NCI-H1694 treated with DMSO at 0.1 percent for 48 hours (cell line): Measurements from ENCODE around the gene AMMECR1.
A peak's percentile ranks its signal among the peaks of the same experiment; 100 is the strongest.

Source experiments
- DNase-seq: peaks from one replicate; lab custom pipeline; 2025; lab: John Stamatoyannopoulos, UW

AMMECR1 gene

GRCh38 chrX:110210417-110211139 is 107.3 kb downstream of the AMMECR1 start:
- DNase-seq, result peak; percentile 28

- DNase-seq, result no peak
These were observed 109.8 kb downstream of the AMMECR1 start for GRCh38 chrX:110208092-110208491.

GRCh38 chrX:110204986-110205385 is 112.9 kb downstream of the AMMECR1 start:
- DNase-seq, result no peak

GRCh38 chrX:110201799-110202198 is 116.1 kb downstream of the AMMECR1 start:
- DNase-seq, result no peak

GRCh38 chrX:110194977-110195376 is 122.9 kb downstream of the AMMECR1 start:
- DNase-seq, result no peak

- DNase-seq, result no peak
These were observed 125.4 kb downstream of the AMMECR1 start for GRCh38 chrX:110192516-110192915.

- DNase-seq, result no peak
These were observed 129.0 kb downstream of the AMMECR1 start for GRCh38 chrX:110188701-110189558.

- DNase-seq, result no peak
These were observed 134.6 kb downstream of the AMMECR1 start for GRCh38 chrX:110183314-110183713.

- DNase-seq, result no peak
These were observed 135.0 kb downstream of the AMMECR1 start for GRCh38 chrX:110182865-110183264.

GRCh38 chrX:110182362-110182761 is 135.5 kb downstream of the AMMECR1 start:
- no peak for DNase-seq

- no peak for DNase-seq
These were observed 136.3 kb downstream of the AMMECR1 start for GRCh38 chrX:110181459-110182137.

- DNase-seq, result no peak
These were observed 137.0 kb downstream of the AMMECR1 start for GRCh38 chrX:110180928-110181310.

GRCh38 chrX:110180176-110180927 is 137.5 kb downstream of the AMMECR1 start:
- no peak for DNase-seq

- no peak for DNase-seq
These were observed 139.6 kb downstream of the AMMECR1 start for GRCh38 chrX:110178179-110178865.

- no peak for DNase-seq
These were observed 142.2 kb downstream of the AMMECR1 start for GRCh38 chrX:110175696-110176095.

GRCh38 chrX:110175146-110175545 is 142.7 kb downstream of the AMMECR1 start:
- DNase-seq, result no peak

- DNase-seq, result no peak
These were observed 144.4 kb downstream of the AMMECR1 start for GRCh38 chrX:110173192-110174175.

- DNase-seq, result no peak
These were observed 145.7 kb downstream of the AMMECR1 start for GRCh38 chrX:110172215-110172614.

GRCh38 chrX:110171442-110171841 is 146.4 kb downstream of the AMMECR1 start:
- DNase-seq, result no peak

- DNase-seq, result no peak
These were observed 147.9 kb downstream of the AMMECR1 start for GRCh38 chrX:110170029-110170428.
